Heart right ventricle (tissue), 16 donors: ENCODE results near the gene KIF3A. TPM values are rescaled to one million over a fixed set of nuclear protein-coding genes. Genes with fewer than 3 reads are reported as not detected.

Experiments used
- ATAC-seq, 8 donors: fragments of 200-7000 bp; cut with Tn5 transposase; one replicate each; pipeline ENCODE4 v1.9.1; 2020; ENCODE audit warnings: mild to moderate bottlenecking in 8 of 8, moderate library complexity in 8 of 8, moderate number of reproducible peaks in 1 of 8
- DNase-seq, 2 donors: peaks; one replicate each; pipeline ENCODE4 v3.0.0-alpha.2; 2020
- H3K27ac ChIP-seq, 10 donors: fragments of 200-600 bp; sonication (generic) in 2 of 10; one replicate each; pipeline versions ENCODE4 v1.5.0 to v1.8.0; 2020 to 2022; ENCODE audit warnings: mild to moderate bottlenecking in 3 of 10
- H3K27me3 ChIP-seq, 7 donors: fragments of 200-600 bp; one replicate each; pipeline ENCODE4 v1.8.0; 2021 to 2022; ENCODE audit warnings: mild to moderate bottlenecking in 2 of 7
- H3K36me3 ChIP-seq, 9 donors: fragments of 200-600 bp; sonication (generic) in 1 of 9; one replicate each; pipeline versions ENCODE4 v1.5.0 to v1.8.0; 2020 to 2022; ENCODE audit warnings: mild to moderate bottlenecking in 2 of 9
- H3K4me1 ChIP-seq, 9 donors: fragments of 200-600 bp; sonication (generic) in 1 of 9; one replicate each; pipeline versions ENCODE4 v1.5.0 to v1.8.0; 2020 to 2022; ENCODE audit warnings: mild to moderate bottlenecking in 4 of 9
- H3K4me3 ChIP-seq, 10 donors: fragments of 200-600 bp; sonication (generic) in 2 of 10; one replicate each; pipeline versions ENCODE4 v1.5.0 to v1.8.0; 2020 to 2022; ENCODE audit warnings: mild to moderate bottlenecking in 7 of 10, moderate library complexity in 2 of 10
- H3K9me3 ChIP-seq, 11 donors: fragments of 200-600 bp in 10 of 11; sonication (generic) in 2 of 11; one replicate each; pipeline versions ENCODE4 v1.5.0 to v1.8.0; 2013 to 2022; ENCODE audit warnings: mild to moderate bottlenecking in 2 of 11, control low read depth in 1 of 11, moderate library complexity in 1 of 11
- WGBS, 2 donors: extraction: QIAGEN DNeasy Blood & Tissue Kit; methylation state at CpG; one replicate each; pipeline ENCODE4 v1.1.7; 2013; ENCODE audit warnings: inconsistent platforms in 1 of 2; 5-methylcytosine and 5-hydroxymethylcytosine counted together
- intact Hi-C, 10 donors: fragments of 100-400 bp; cut with DNase I; formaldehyde crosslinking; loops; one replicate each; pipeline versions ENCODE4 v1.11.1 to v1.14.2; 2022
- polyA plus RNA-seq, 2 donors: library from polyadenylated mRNA; stranded (reverse); fragments of 200-250 nt; gene quantifications; one replicate each; pipeline ENCODE4 v1.2.3, GENCODE V29; 2013
- total RNA-seq, 10 donors: library from RNA; stranded (reverse); fragmentation: NEBNext Ultra II Directional in 3 of 10; extraction: Animal tissue kit (Norgen Biotek cat#: 25700) in 3 of 10; gene quantifications; one replicate each; pipeline versions ENCODE4 v1.2.1 to v1.2.4, GENCODE V29; 2021 to 2023
- TF ChIP-seq, protein P1 (sequence below), 9 donors: fragments of 200-600 bp; sonication (generic) in 2 of 9; IDR thresholded peaks; one replicate each; pipeline versions ENCODE4 v1.5.0 to v1.8.0; 2021 to 2022; ENCODE audit warnings: antibody characterized with exemption in 9 of 9, mild to moderate bottlenecking in 5 of 9, moderate library complexity in 1 of 9
- donor health status: Arrhythmogenic right ventricular cardiomyopathy.
- donor health status: ischemic (EF 13 %, LVEDD 7.1; RV severe dilation, severe dysfunction).
- donor health status: healthy with polysubstance abuse.
- donor health status: DM: no; HTN: yes; CAD: no.
- donor health status: DM: no; HTN: no; CAD: no.
- donor health status: ischemic (EF 25% LVEDD 6.9; RV normal size, moderate dysfunction).
- donor health status: ischemic (EF 25% LVEDD 5.7; RV mildly dilated, moderate dysfunction).
- donor health status: healthy.
- donor health status: DM: yes; HTN: yes; CAD: no.
- donor health status: Ischemic cardiomyopathy.
- donor health status: ischemic (EF 35%, LVEDD 5.7; RV mildly dilated, moderate dysfunction).
- donor health status: nonischemic (EF 11% LVEDD 7.7; RV severe dilation, severe dysfunction).
- donor health status: DM: yes; HTN: yes; CAD: no.
- donor health status: PGD.
- donor health status: ischemic (EF 29% LVEDD 5.4; RV normal size, mild dysfunction).
- donor health status: nonischemic (EF 23%, LVEDD 6.1; RV moderate dilation, normal function).

KIF3A gene
- total and polyA plus RNA-seq, 12 donors: 2.2 to 18.6 (median 12.5) TPM

DNA sequence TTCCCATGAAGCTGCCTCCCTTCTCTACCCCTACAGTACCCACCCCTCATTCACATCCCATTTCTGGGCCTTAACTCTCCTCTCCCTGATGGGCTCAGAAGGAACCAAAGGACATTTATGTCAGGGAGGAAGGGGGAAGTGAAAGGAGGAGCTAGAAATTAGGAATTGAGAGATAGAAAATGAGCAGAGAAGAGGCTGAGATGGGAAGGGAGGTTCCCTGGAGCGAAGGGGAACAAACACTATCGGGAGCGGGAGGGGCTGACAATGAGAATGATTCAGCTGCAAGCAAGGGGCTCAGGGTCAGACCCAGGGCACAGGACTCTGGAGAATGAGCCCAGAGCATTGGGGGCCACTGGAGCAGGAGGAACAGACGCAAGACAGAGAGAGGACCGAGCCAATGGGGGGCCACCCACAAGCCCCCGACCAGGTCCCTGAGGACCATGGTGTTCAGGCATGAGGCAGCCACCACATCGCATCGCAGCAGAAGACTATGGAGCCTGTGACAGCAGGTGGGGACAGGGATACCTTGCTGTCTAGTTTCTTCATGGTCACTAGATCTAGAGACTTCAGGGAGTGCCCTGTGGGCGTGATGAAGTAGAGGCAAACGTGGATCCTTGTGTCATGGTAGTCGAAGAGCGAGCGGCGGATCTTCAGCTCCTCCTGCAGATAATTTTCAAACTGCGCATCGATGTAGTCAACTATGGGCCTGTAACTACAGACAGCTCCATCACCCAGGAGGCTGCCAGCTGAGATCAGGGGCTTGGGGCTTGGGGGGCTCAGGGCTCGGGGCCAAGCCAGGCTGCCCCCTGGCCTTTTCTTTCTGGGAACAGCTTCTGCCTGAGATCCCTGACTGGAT lies 26.1 kb upstream of the KIF3A start:
- Histone ChIP-seq H3K4me3 (no peak overlapping the region), H3K36me3 (peaks cover 0 to 71% (median 59%) of the 10 kb centered on the region in 9 donors), H3K27ac (no peak overlapping the region), H3K27me3 (no peaks in the 10 kb centered on the region), H3K4me1 (peaks cover 14 to 37% (median 28%) of the 10 kb centered on the region in 9 donors), H3K9me3 (no peaks in the 10 kb centered on the region)
- intact Hi-C loops: no loop called here
- ATAC-seq (no peak), DNase-seq (no peak)
- WGBS, 2 donors: 95% methylated on average over 17 of the region's 17 CpGs
- TF ChIP-seq, protein P1, sequence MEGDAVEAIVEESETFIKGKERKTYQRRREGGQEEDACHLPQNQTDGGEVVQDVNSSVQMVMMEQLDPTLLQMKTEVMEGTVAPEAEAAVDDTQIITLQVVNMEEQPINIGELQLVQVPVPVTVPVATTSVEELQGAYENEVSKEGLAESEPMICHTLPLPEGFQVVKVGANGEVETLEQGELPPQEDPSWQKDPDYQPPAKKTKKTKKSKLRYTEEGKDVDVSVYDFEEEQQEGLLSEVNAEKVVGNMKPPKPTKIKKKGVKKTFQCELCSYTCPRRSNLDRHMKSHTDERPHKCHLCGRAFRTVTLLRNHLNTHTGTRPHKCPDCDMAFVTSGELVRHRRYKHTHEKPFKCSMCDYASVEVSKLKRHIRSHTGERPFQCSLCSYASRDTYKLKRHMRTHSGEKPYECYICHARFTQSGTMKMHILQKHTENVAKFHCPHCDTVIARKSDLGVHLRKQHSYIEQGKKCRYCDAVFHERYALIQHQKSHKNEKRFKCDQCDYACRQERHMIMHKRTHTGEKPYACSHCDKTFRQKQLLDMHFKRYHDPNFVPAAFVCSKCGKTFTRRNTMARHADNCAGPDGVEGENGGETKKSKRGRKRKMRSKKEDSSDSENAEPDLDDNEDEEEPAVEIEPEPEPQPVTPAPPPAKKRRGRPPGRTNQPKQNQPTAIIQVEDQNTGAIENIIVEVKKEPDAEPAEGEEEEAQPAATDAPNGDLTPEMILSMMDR (IDR thresholded peaks at IDR 0.05): no peak

DNA sequence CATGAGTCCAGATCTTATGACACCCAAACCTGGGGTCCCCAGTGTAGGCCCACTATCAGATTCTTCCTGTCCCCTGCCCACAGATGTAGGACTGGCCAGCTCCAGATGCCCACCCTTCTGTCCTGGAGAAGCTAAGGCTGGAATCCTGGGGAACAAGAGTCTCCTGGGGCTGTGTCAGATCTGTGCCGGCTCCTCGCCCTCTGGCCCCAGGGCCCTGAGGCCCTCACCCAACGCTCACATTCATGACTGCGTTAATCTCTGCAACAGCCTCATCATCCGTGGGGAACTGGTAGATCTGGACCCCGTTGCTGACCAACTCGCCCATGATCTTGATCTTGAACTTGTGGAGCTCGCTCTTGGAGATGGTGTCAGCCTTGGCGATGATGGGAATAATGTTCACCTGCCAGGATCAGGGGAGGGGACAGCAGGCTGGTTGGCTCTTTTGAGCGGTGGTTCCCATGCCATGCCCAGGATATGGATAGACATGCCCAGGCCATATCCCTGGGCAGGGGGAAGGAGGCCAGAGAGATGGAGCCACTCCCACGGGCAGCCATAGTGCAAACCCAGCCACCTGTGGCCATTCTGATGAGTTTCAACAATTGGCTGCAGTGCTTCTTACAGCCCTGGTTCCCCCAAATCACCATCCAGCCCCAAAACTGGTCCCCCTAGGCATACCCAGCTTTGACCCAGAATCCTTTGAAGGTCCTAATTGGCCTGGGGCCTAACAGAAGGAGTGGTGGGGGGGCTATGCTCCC lies 25.1 kb upstream of the KIF3A start:
- 95 to 96% methylated on average over 11 of the region's 11 CpGs for WGBS, 2 donors
- Histone ChIP-seq H3K27me3 (no peaks in the 10 kb centered on the region), H3K4me3 (no peak overlapping the region), H3K27ac (no peak overlapping the region), H3K9me3 (no peaks in the 10 kb centered on the region), H3K36me3 (peaks cover 0 to 81% (median 69%) of the 10 kb centered on the region in 9 donors), H3K4me1 (peaks cover 7 to 28% (median 20%) of the 10 kb centered on the region in 9 donors)
- ATAC-seq (no peak), DNase-seq (no peak)
- intact Hi-C loops: no loop called here
- TF ChIP-seq, protein P1 (IDR thresholded peaks at IDR 0.05): no peak

DNA sequence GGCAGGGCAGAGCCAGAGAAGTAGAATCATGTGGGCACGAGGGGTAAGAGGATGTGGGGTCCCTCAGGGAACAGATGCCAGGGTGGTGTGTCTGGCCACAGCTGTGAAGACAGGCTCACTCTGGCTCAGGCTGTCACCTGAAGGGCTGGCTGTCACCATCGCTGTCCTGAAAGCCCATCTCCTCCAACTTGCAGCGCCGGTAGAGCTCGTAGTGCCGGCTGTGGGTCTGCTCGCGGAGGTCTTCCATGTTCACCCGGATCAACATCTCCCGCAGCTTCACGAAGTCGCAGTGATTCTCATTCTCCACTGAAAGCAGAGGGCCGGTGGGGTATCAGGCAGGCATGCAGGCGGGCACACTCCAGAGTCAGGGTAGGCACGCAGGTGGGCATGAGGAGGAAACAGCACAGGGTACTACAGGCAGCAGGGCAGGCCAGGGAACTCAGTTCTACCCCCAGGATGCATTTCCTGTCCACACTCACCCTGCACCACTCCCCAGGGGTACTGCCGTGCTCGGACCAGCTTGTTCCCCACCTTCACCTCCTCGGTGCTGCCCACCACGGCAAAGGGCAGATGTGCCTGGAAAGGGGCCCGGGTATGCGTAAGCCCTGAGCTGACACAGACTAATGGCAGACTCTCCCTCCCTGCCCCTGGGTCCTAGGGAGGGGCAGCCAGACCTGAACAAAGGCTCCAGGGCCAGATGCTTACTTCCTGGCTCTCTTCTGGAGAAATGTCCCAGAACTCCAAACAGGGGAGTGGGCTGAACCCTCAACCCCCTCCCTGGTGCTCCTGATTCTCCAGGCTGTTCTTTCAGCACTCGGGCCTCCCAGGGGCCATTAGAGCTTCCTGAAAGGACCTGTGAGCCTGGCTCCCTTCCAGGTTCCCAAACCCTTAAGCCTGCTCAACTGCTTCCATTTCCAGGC lies 24.2 kb upstream of the KIF3A start:
- no peaks in the 10 kb centered on the region for H3K9me3 ChIP-seq
- no peak for DNase-seq
- TF ChIP-seq, protein P1 (IDR thresholded peaks at IDR 0.05): no peak
- peaks cover 0 to 89% (median 70%) of the 10 kb centered on the region in 9 donors for H3K36me3 ChIP-seq
- WGBS, 2 donors: 91 to 95% methylated on average over 22 of the region's 22 CpGs
- H3K4me1 ChIP-seq: peaks cover 0 to 19% (median 11%) of the 10 kb centered on the region in 9 donors
- intact Hi-C loops: no loop called here
- no peak overlapping the region for H3K27ac ChIP-seq
- no peak overlapping the region for H3K4me3 ChIP-seq
- ATAC-seq: no peak
- no peaks in the 10 kb centered on the region for H3K27me3 ChIP-seq
